Hematopoietic multipotent progenitor cell treated with erythropoietin and hydrocortisone succinate and interleukin-3 and kit ligand, for 8 days (in vitro differentiated cells): ENCODE measurements around the gene MROH2B.

Experiments used
- DNase-seq: peaks from one replicate; pipeline ENCODE4 v3.0.0-alpha.2; 2015

The MROH2B gene

GRCh38 chr5:41012318-41012717 lies 58.8 kb downstream of the MROH2B start:
- DNase-seq, result no peak

DNA sequence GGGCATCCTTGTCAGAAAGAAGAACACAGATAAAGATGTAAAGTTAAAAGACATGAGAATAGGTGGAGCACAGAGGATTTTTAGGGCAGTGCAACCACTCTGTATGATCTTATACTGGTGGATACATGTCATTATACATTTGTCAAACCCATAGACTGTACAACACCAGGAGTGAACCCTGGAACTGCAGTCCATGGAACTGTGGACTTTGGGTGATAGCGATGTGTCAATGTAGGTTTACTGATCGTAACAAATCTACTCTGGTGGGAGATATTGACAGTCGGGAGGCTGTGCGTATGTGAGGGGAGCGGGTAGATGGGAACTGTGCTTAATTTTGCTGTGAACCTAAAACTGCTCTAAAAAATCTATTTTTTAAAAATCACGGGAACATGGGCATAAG lies 60.6 kb downstream of the MROH2B start:
- no peak for DNase-seq

DNA sequence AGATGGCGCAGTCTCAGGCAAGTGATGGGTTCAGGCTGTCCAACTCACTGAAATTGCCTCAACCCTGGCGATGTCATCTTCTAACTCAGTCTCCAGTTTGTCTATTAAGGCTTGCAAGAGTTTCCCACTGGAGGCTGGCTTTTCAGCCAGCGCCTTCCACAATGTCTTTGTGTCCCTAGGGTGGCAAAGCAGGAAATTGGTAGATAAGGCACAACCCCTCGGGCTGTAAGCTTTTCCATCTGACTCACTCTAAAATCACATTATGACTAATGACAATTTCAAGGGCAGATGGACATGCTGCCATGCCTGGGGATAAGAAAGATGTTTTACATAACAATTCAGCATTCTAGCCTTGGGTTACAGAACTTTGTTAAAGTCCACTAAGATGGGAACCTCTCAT lies 61.9 kb downstream of the MROH2B start:
- DNase-seq, result no peak

GRCh38 chr5:41004931-41005330 lies 66.2 kb downstream of the MROH2B start:
- no peak for DNase-seq

DNA sequence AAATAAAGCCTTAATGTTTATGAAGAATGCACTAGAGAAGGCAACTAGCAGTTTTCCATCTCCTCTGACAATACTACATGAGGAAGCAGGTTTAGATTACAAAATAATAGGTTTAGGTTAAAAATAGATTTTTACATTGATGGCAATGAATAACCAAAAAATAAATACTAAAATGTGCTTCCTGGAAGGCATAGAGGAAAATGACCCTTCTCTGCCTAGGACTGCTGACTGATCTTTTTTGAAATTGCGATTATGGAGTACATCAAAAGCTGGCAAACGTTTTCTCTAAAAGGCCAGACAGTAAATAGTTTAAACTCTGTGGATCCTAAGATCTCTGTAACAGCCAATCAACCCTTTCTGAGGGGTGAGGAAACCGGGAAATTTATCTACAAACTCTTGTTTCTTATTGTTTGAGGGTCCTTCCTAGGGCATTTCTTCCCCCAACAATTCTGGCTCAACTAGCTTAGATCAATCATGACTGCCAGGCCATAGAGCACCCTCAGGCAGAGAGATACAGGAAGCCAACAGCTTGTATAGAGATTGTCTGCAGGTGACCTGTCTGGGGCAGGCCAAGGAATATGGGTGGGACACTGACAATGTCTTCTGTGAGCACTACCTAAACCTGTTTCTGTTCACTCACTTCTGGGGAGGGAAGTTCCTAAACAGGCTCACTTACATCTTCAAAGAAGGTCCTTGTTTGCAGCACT lies 67.3 kb downstream of the MROH2B start:
- no peak for DNase-seq

- DNase-seq, result no peak
Observed at GRCh38 chr5:40999966-41000365, 71.2 kb downstream of the MROH2B start.

- DNase-seq, result no peak
Observed at GRCh38 chr5:40999142-40999541, 72.0 kb downstream of the MROH2B start.

GRCh38 chr5:40995801-40996586 lies 75.1 kb downstream of the MROH2B start:
- DNase-seq, result no peak

- DNase-seq, result no peak
Observed at GRCh38 chr5:40991981-40992559, 79.1 kb downstream of the MROH2B start.

DNA sequence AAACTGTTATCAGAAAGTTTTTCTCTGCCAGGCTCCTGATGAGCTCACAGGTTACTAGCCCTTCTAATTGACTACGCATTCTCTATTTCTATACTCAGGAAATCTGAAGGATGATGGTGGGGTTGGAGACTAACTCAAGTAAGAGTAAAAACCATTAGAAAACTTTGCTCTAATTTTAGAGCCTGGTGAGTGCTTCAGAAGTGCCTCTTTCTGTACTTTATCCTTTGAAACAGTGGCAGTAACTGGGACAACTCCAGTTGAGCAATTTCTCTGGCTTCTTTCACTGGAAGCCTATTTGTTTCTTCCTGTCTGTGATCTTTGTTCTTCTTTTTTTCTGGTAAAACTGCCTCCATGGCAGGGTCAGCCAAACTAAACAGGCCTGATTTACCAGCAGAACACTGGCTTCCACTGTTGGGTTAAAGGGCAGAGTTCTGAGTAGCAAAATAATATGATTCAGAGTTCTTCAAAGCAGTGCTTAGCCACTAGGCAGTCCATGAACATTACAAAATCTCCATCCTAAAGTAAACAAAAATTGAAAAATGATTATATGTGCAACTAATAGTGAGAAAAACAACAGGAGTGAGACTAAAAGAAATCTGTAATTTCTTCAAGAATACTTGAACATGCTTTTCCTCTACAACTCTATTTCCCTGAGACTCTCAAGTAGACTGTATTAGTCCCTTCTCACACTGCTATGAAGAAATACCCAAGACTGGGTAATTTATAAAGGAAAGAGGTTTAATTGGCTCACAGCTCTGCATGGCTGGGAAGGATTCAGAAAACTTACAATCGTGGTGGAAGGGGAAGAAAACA lies 79.8 kb downstream of the MROH2B start:
- no peak for DNase-seq

DNA sequence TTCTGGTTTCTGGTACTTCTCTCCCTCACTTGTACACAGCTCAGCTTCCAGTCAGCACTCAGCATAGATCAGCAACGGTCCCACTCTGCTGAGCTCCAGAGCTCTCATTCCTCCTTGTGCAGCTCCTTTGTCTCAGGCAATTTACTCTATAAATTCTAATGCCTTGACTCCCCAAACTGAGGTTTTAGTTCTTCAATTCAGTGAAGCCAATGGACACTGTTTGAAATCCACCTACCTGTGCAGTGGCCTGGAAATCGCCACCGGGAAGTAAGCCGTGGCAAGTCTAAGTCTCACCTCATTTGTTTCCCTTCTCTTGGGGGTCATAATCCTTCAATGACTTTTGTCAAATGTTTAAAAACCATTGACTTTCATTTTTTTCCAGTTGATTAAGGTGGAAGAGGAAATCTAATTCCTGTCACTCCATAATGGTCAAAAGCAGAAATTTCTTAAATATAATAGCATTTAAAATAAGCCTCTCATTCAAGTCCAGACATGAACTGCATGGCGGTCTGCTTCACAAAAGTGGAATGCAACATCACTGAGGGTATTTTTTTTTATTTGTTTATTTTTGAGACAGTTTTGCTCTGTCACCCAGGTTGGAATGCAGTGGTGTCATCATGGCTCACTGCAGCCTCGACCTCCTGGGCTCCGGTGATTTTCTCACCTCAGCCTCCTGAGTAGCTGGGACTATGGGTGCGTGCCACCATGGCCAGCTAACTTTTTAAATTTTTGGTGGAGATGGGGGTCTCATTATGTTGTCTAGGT lies 82.2 kb downstream of the MROH2B start:
- no peak for DNase-seq

DNA sequence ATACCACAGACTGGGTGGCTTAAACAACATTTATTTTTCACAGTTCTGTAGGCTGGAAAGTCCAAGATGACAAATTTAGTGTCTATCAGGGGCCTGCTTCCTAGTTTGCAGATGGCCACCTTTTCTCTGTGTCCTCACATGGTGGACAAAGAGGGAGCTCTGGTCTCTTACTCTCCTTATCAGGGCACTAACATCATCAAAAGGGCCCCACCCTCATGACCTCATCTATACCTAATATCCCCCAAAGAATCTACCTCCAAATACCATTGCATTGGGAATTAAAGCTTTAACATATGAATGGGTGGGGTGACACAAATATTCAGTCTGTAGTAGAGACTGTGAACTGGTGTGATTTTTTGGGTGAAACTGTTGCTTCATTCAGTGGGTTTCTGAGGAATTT lies 83.8 kb downstream of the MROH2B start:
- no peak for DNase-seq

DNA sequence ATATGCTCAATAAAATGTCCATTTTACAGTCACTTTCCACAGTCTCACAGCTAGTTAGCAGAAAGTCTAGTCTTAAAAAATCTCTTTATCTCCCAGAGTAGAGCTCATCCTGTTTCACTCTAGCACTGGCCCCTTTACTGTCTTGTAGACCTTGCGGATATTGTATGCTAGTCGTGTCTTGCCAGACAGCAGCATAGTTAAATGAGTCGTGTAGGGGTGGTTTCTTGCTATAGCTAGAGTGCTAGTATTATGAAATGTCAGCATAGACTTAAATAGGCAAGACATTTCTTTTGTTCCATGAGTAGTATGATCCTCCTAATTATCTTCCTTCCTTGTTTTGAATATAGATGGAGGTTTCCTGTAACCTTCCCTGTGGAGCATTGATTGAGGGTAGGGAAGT lies 84.5 kb downstream of the MROH2B start:
- DNase-seq, result no peak

- no peak for DNase-seq
Observed at GRCh38 chr5:40985501-40985900, 85.6 kb downstream of the MROH2B start.

- no peak for DNase-seq
Observed at GRCh38 chr5:40984884-40985283, 86.3 kb downstream of the MROH2B start.

- no peak for DNase-seq
Observed at GRCh38 chr5:40983781-40984180, 87.4 kb downstream of the MROH2B start.

DNA sequence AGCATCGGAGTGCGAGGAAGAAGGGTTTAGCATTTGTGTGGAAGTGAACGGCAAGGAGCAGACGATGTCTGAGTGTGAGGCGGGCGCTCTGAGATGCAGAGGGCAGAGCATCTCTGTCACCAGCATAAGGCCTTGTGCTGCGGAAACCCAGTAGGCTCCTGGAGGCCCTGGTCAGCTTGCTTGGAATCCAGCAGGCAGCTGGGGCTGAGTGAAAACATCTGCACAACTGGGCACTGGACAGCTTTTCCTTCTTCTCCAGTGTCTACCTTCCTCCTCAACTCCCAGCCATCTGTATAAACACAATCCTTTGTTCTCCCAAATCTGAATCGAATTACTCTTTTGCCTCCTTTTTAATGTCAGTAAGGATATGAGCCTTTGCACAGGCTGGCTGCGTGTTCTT lies 89.7 kb downstream of the MROH2B start:
- no peak for DNase-seq

GRCh38 chr5:40976836-40977235 lies 94.3 kb downstream of the MROH2B start:
- no peak for DNase-seq

DNA sequence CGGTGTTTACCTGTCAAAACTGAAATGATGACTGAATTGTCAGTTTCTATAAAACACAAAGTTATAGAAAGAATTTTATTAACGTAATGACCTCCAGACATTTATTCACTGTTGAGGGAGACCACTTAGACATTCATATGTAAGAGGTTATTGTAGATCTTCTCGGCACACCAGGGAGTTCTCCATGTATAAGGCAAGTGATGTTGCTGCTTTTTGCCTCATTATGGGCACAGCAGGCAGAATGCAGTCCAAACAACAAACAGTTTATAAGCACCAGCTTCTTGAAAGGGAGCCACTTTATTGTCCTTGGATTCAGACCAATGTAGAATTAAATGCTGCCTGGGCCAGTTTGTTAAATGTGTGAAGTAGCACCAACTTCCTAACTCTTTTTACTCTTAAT lies 95.1 kb downstream of the MROH2B start:
- DNase-seq, result no peak

DNA sequence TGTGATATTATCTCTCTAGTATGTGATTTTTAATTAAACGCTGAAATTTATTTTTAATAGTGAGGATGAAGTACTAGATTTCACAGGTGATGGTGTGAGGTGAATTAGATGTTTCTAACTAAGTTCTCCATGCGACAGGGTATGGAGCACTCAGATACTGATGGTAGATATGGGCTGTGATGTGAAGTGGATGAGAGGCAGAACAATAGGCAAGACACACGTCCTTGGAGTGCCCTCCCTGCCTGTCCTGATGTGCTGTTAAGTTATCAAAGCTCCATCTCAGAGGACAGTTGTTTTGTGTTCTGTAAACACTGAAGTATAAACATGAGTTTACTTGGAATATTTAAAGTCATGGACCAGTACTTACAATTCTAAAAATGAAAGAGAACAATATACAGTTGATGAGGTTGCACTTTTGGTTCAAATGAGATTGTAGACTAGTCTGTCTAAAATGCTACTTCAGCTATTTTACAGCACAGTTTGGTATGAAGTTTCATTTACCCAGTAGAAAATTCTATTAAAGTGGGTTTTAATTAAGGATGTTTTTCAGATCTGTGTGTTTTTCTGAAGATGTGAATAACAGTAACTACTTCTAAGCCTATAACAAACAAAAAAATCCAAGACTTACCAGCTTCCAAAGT lies 97.7 kb downstream of the MROH2B start:
- no peak for DNase-seq

DNA sequence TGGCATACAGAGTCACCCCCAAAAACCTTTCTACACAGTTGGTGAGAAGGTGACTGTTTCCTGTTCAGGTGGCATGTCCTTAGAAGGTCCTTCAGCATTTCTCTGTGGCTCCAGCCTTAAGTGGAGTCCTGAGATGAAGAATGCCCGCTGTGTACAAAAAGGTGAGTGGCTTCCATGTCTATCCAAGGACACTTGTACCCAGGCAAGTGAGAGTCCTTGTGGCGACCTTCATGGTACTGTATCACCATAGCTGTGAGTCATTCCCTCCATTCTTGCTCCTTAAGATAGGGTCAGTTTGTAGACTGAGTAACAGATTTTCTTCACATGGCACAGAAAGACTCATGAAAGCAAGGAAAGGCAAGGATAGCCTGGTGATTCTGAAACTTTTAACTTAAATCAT lies 98.7 kb downstream of the MROH2B start:
- DNase-seq, result no peak
